HG03354 (cell line): ENCODE measurements around the gene CYP3A5.
"Not testable (repeated sequence)": the region's sequence is repeated elsewhere in the genome, so short reads cannot be mapped to it uniquely, and the experiment has no call there.

Source experiments
- ATAC-seq: cut with Tn5 transposase; IDR thresholded peaks from one replicate; pipeline ENCODE4 v1.9.1; 2021; ENCODE audit warnings: mild to moderate bottlenecking; ENCODE audit not compliant: unreplicated experiment, poor library complexity, severe bottlenecking

Gene CYP3A5

GRCh38 chr7:99679400-99680191, at the start of gene CYP3A5:
CYP3A5 (minus strand) TSS chr7:99679996; CDS start chr7:99679896, 100 bp downstream.
- no peak for ATAC-seq

GRCh38 chr7:99728615-99729014, 48.8 kb upstream of the CYP3A5 start:
- ATAC-seq = no peak

GRCh38 chr7:99723201-99723600, 43.4 kb upstream of the CYP3A5 start:
- ATAC-seq = not testable (repeated sequence)

- ATAC-seq = no peak
Measured at GRCh38 chr7:99720800-99721595, 41.2 kb upstream of the CYP3A5 start.

GRCh38 chr7:99719996-99720769, 40.4 kb upstream of the CYP3A5 start:
- no peak for ATAC-seq

- ATAC-seq = no peak
Measured at GRCh38 chr7:99713995-99714570, 34.3 kb upstream of the CYP3A5 start.

- ATAC-seq = no peak
Measured at GRCh38 chr7:99709838-99710578, 30.2 kb upstream of the CYP3A5 start.

- no peak for ATAC-seq
Measured at GRCh38 chr7:99709260-99709659, 29.5 kb upstream of the CYP3A5 start.

- ATAC-seq = no peak
Measured at GRCh38 chr7:99707096-99707495, 27.3 kb upstream of the CYP3A5 start.

GRCh38 chr7:99699946-99700345, 20.1 kb upstream of the CYP3A5 start:
- ATAC-seq = no peak

GRCh38 chr7:99698867-99699730, 19.3 kb upstream of the CYP3A5 start:
- ATAC-seq = not testable (repeated sequence)

- ATAC-seq = no peak
Measured at GRCh38 chr7:99694912-99695304, 15.1 kb upstream of the CYP3A5 start.

GRCh38 chr7:99694201-99694911, 14.6 kb upstream of the CYP3A5 start:
- ATAC-seq = no peak

- ATAC-seq = no peak
Measured at GRCh38 chr7:99693427-99694200, 13.8 kb upstream of the CYP3A5 start.

- no peak for ATAC-seq
Measured at GRCh38 chr7:99693100-99693426, 13.3 kb upstream of the CYP3A5 start.

GRCh38 chr7:99692563-99692962, 12.8 kb upstream of the CYP3A5 start:
- not testable (repeated sequence) for ATAC-seq

- ATAC-seq = not testable (repeated sequence)
Measured at GRCh38 chr7:99691658-99692057, 11.9 kb upstream of the CYP3A5 start.
